GM12865 (cell line): ENCODE results near the gene PGAP6.
"Not testable (repeated sequence)": the region's sequence is repeated elsewhere in the genome, so short reads cannot be mapped to it uniquely, and the experiment has no call there.

ENCODE experiments used
- DNase-seq: peaks from one replicate; pipeline ENCODE4 v3.0.0; 2010; ENCODE audit warnings: low read depth
- H3K4me3 ChIP-seq: 2 replicates; pipeline ENCODE4 v1.5.1; 2011; ENCODE audit warnings: mild to moderate bottlenecking, low read depth, low read length, control low read depth
- CTCF ChIP-seq: IDR thresholded peaks from 2 replicates; pipeline ENCODE4 v1.5.1; 2011; ENCODE audit warnings: low read length, control low read depth, low read depth, inconsistent platforms; ENCODE audit not compliant: insufficient read depth; ENCODE audit errors: missing control alignments

PGAP6 gene

GRCh38 chr16:336269-336668 is 45.5 kb downstream of the PGAP6 start:
- TF ChIP-seq CTCF: no peak
- no peak for DNase-seq
- H3K4me3 ChIP-seq: no peak overlapping the region

GRCh38 chr16:334861-335632 is 46.7 kb downstream of the PGAP6 start:
- DNase-seq, H3K4me3 ChIP-seq: not testable (repeated sequence)

DNA sequence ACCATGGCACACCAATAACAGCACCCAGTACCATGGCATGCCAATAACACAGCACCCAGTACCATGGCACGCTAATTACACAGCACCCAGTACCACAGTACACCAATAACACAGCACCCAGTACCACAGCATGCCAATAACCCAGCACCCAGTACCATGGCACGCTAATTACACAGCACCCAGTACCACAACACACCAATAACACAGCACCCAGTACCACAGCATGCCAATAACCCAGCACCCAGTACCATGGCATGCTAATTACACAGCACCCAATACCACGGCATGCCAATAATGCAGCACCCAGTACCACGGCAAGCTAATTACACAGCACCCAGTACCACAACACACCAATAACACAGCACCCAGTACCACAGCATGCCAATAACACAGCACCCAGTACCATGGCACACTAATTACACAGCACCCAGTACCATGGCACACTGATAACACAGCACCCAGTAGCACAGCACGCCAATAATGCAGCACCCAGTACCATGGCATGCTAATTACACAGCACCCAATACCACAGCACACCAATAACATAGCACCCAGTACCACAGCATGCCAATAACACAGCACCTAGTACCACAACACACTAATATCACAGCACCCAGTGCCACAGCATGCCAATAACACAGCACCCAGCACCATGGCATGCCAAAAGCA is 47.5 kb downstream of the PGAP6 start:
- DNase-seq, H3K4me3 ChIP-seq: not testable (repeated sequence)

DNA sequence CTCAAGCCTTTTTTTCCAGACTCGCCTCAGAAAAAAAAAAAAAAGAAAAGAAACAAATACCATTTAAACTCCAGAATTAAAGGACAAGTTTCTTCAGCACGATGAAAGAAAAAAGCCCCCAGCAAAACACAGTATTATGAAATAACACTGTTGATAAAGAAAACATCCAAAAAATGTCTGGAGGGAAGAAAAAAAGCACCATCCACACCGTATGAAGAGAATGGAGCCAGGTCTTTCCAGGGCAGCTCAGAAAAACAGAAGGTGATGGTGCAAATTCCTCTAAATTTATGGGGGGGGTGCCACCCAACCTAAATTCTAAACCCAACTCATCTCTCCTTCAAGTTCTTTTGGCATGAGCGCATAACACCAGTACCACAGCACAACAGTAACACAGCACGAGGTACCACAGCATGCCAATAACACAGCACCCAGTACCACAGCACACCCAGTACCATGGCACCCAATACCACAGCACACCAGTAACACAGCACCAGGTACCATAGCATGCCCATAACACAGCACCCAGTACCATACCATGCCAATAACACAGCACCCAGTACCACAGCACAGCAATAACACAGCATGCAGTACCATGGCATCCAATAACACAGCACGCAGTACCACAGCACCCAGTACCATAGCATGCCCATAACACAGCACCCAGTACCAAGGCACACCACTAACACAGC is 48.2 kb downstream of the PGAP6 start:
- no peak for DNase-seq
- TF ChIP-seq CTCF: no peak
- no peak overlapping the region for H3K4me3 ChIP-seq

DNA sequence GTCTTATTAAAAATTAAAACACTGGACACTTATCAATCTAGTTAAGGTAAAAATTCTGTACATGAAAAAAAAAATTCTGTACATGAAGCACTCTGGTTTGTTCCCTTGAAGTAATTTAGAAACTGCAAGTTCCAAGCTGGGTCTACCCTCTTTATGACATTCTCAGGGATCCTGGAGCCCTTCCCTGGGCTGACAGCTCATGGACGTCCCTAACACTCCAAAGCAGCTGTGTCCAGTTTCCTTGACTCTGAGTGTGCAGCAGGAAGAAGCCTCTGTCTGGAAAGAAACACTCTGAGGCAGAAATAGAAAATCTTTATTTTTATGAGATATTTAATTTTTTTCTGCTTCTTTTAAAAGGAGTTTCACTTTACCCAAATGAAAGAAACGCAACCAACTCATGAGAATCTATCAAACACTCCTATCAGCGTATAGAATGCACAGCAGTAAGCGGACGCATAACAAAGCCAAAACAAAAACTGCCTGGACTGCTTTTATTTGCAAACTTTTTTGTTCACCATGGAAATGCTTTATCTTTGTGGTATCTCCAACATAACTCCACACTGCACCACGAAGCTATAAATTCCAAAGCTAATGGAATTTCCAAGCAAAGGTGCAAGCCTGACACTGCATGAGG is 50.5 kb downstream of the PGAP6 start:
- not testable (repeated sequence) for DNase-seq

GRCh38 chr16:330741-331140 is 51.0 kb downstream of the PGAP6 start:
- H3K4me3 ChIP-seq: no peak overlapping the region
- no peak for TF ChIP-seq CTCF
- DNase-seq: no peak

More for the DNA sequence above, 50.5 kb downstream of the PGAP6 start:
- H3K4me3 ChIP-seq: not testable (repeated sequence)

DNA sequence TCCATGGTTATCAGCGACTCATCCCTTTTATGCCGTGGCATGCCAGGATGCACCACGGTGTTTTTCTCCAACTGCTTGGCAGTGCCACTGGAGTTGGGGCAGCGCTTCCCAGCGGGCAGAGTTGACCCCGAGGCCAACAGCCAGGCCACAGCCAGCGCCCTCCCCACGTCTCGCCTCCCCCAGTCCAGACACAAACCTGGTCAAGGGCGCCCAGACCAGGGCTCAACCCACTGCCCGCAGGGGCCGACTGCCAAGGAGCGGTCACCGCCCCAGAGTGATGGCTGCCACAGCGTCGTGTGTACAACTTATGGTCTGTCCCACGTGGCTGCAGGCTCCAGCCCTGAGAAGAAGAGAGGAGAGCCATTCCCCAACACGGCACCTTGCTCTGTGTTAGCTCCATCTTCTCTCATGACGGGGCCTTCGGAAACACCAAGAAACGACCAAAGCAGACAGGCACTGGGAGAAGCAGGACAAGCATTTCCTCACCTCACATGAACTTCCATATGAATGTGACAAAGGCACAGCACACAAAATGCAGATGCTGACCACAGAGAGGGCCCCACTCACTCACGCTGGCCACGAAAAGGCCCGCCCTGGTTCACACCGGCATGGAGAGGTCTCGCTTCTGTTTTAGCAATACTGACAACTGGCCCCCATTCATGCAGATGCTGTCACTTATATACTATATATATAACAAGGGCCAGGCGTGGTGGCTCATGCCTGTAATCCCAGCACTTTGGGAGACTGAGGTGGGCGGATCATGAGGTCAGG is 56.2 kb downstream of the PGAP6 start:
- no peak for TF ChIP-seq CTCF
- peak overlapping the region; percentile 35 for H3K4me3 ChIP-seq
- no peak for DNase-seq
